K562 (cell line): ENCODE data around the gene UBE2I. TPM values are rescaled to one million over a fixed set of nuclear protein-coding genes. Genes with fewer than 3 reads are reported as not detected.

ENCODE experiments used
- ATAC-seq: fragments of 200-7000 bp; cut with Tn5 transposase; 3 replicates; pipeline ENCODE4 v1.9.1; 2020; ENCODE audit warnings: moderate library complexity
- BruUV-seq: library from RNA; stranded (reverse); fragments of 400-500 nt; replicated peaks from 2 replicates; lab custom pipeline; 2021; lab: Mats Ljungman, UMichigan
- CTCF ChIA-PET: fragments of 300-600 bp; formaldehyde crosslinking; extraction: SDS; loops from one replicate; lab custom pipeline; 2021; ENCODE audit warnings: low intra/inter-chr PET ratio; lab: Yijun Ruan, JAX
- POLR2A ChIA-PET: fragments of 300-600, 350-650 bp; sonication (Branson Sonifier 250); formaldehyde crosslinking; extraction: SDS; loops from one replicate; lab custom pipeline; 2021; ENCODE audit warnings: antibody characterized with exemption, inconsistent platforms; lab: Yijun Ruan, JAX
- DNase-seq, 4 experiments: peaks; one replicate each; pipeline versions ENCODE4 v3.0.0 to v3.0.0-alpha.2; 2011 to 2018; ENCODE audit warnings: low spot score in 3 of 4, mixed read lengths in 3 of 4; ENCODE audit errors: extremely low read depth in 1 of 4
- FAIRE-seq: peaks from 2 replicates; lab custom pipeline; 2011; peaks lifted over from hg19 to GRCh38; lab: Jason Lieb, UNC
- H2AFZ ChIP-seq: 2 replicates; pipeline ENCODE4 v1.6.0; 2011; ENCODE audit warnings: low read depth, low read length, control low read depth, inconsistent platforms
- H3K27ac ChIP-seq: fragments of 200-600 bp; 3 replicates; pipeline ENCODE4 v1.8.0; 2011; ENCODE audit warnings: low read depth, mild to moderate bottlenecking, control low read depth, inconsistent platforms, low read length, moderate library complexity, mixed read lengths; ENCODE audit errors: extremely low read depth
- H3K27me3 ChIP-seq, 2 experiments: fragments of 300-600 bp in 1 of 2; 2 replicates in 1 of 2; 3 replicates in 1 of 2; pipeline versions ENCODE4 v1.6.0 to v1.8.0; 2011; ENCODE audit warnings: inconsistent platforms in 2 of 2, low read length in 2 of 2, mild to moderate bottlenecking in 1 of 2, mixed read lengths in 1 of 2, moderate library complexity in 1 of 2; ENCODE audit not compliant: control insufficient read depth in 2 of 2, insufficient read depth in 2 of 2
- H3K36me3 ChIP-seq: fragments of 300-600 bp; 3 replicates; pipeline ENCODE4 v1.8.0; 2011; ENCODE audit warnings: mild to moderate bottlenecking, low read length, inconsistent platforms; ENCODE audit not compliant: control insufficient read depth, insufficient read depth
- H3K4me1 ChIP-seq, 2 experiments: fragments of 200-600 bp in 1 of 2; replicated peaks in 1 of 2; 2 replicates in 1 of 2; 3 replicates in 1 of 2; pipeline versions ENCODE4 v1.5.1 to v1.8.0; 2011; ENCODE audit warnings: inconsistent platforms in 2 of 2, low read length in 2 of 2, mild to moderate bottlenecking in 1 of 2, mixed read lengths in 1 of 2, moderate library complexity in 1 of 2; ENCODE audit not compliant: control insufficient read depth in 2 of 2, insufficient read depth in 2 of 2
- H3K4me2 ChIP-seq: 2 replicates; pipeline ENCODE4 v1.6.1; 2011; ENCODE audit warnings: low read length, control low read depth, inconsistent platforms, mixed read lengths; ENCODE audit not compliant: insufficient read depth
- H3K4me3 ChIP-seq: fragments of 200-600 bp; sonication (generic), shearing (Covaris generic); 2 replicates; pipeline ENCODE4 v1.5.1; 2016; ENCODE audit warnings: control low read depth, inconsistent platforms
- H3K79me2 ChIP-seq: fragments of 200-600 bp; 3 replicates; pipeline ENCODE4 v1.8.0; 2011; ENCODE audit warnings: low read length, inconsistent platforms; ENCODE audit not compliant: control insufficient read depth, insufficient read depth
- H3K9ac ChIP-seq, 2 experiments: 2 replicates each; pipeline versions ENCODE4 v1.6.0 to v1.6.1; 2011; ENCODE audit warnings: low read depth in 2 of 2, low read length in 2 of 2, control low read depth in 1 of 2, inconsistent platforms in 1 of 2, mild to moderate bottlenecking in 1 of 2, mixed read lengths in 1 of 2; ENCODE audit not compliant: insufficient read depth in 1 of 2
- H3K9me1 ChIP-seq: one replicate; pipeline ENCODE4 v1.6.0; 2011; ENCODE audit warnings: inconsistent platforms, mild to moderate bottlenecking, low read length, moderate library complexity; ENCODE audit not compliant: control insufficient read depth, insufficient read depth
- H3K9me3 ChIP-seq: replicated peaks from 2 replicates; pipeline ENCODE4 v1.5.1; 2011; ENCODE audit warnings: low read depth, low read length, inconsistent platforms; ENCODE audit not compliant: control insufficient read depth, insufficient read depth
- H4K20me1 ChIP-seq: replicated peaks from 2 replicates; pipeline ENCODE4 v1.6.1; 2011; ENCODE audit warnings: low read length, inconsistent platforms, mixed read lengths; ENCODE audit not compliant: control insufficient read depth, insufficient read depth
- C11orf30 ChIP-seq: fragments of 450-650 bp; IDR thresholded peaks from 2 replicates; pipeline ENCODE4 v1.6.1; 2016; ENCODE audit warnings: low read depth, mild to moderate bottlenecking
- CEBPZ ChIP-seq: fragments of 150-350 bp; IDR thresholded peaks from 2 replicates; pipeline ENCODE4 v1.6.1; 2014; ENCODE audit warnings: low read depth, mild to moderate bottlenecking, low read length, borderline replicate concordance
- FOXP1 ChIP-seq: sonication (generic); formaldehyde crosslinking; IDR thresholded peaks from 2 replicates; pipeline ENCODE4 v1.8.0; 2022; ENCODE audit warnings: mild to moderate bottlenecking, missing genetic modification reagents
- MAX ChIP-seq: sonication (generic); formaldehyde crosslinking; IDR thresholded peaks from 2 replicates; pipeline ENCODE4 v1.9.0; 2022; ENCODE audit warnings: mild to moderate bottlenecking, missing genetic modification reagents
- POLR2G ChIP-seq: fragments of 200-400 bp; formaldehyde crosslinking; IDR thresholded peaks from 2 replicates; pipeline ENCODE4 v1.6.1; 2017; ENCODE audit warnings: low read depth, mild to moderate bottlenecking, antibody characterized with exemption, low read length, moderate library complexity
- RBFOX2 ChIP-seq: fragments of 200-400 bp; formaldehyde crosslinking; IDR thresholded peaks from 2 replicates; pipeline ENCODE4 v1.6.1; 2017; ENCODE audit warnings: low read depth, mild to moderate bottlenecking, low read length, moderate library complexity
- RBM22 ChIP-seq: fragments of 200-400 bp; formaldehyde crosslinking; IDR thresholded peaks from 2 replicates; pipeline ENCODE4 v1.6.1; 2018; ENCODE audit warnings: low read length, low read depth; ENCODE audit not compliant: poor library complexity, severe bottlenecking
- WGBS: fragments of 100-300 bp; shearing (Covaris generic); methylation state at CpG from one replicate; pipeline ENCODE4 v1.1.6; 2016; ENCODE audit warnings: low coverage, mixed read lengths; ENCODE audit not compliant: insufficient coverage; ENCODE audit errors: missing lambda C conversion rate; 5-methylcytosine and 5-hydroxymethylcytosine counted together
- in situ Hi-C: fragments of 300-500 bp; cut with MboI; formaldehyde crosslinking; loops from 4 replicates; pipeline ENCODE4 v1.15.0; 2018; ENCODE audit warnings: inconsistent platforms, mixed read lengths
- intact Hi-C: fragments of 100-400 bp; cut with micrococcal nuclease; formaldehyde crosslinking; loops from 2 replicates; pipeline ENCODE4 v1.14.2; 2022
- polyA plus RNA-seq, 8 experiments: library from polyadenylated mRNA; depleted of rRNA in 4 of 8; stranded (reverse) in 5 of 8; unstranded in 3 of 8; fragments of >200 nt; fragmentation: Nextera tagmentation in 2 of 8; fragmentation: Illumina TruSeq in 1 of 8; extraction: Ambion mirVana in 2 of 8; extraction: Trizol in 1 of 8; gene quantifications; 2 replicates each; pipeline versions ENCODE4 v1.2.1 to v1.2.3, GENCODE V29; 2011 to 2014; ENCODE audit warnings: inconsistent platforms in 1 of 8, missing spikeins in 1 of 8
- total RNA-seq, 7 experiments: library from RNA; depleted of rRNA in 6 of 7; stranded (reverse); fragments of >200 nt in 6 of 7; fragmentation: Illumina TruSeq in 2 of 7; extraction: Trizol in 2 of 7; gene quantifications; 2 replicates each; pipeline versions ENCODE4 v1.2.1 to v1.2.3, GENCODE V29; 2011 to 2021; ENCODE audit warnings: low replicate concordance in 1 of 7

The UBE2I gene
- total and polyA plus RNA-seq, 9 of the 15 experiments (the other 6 are each of a cell fraction or from before 2014, with no cell fraction given): 36.6 to 254 (median 104) TPM

GRCh38 chr16:1312903-1313302 lies 3.5 kb downstream of the UBE2I start:
- BruUV-seq: no TSS peak
- no peak for DNase-seq
- POLR2A ChIA-PET: interaction anchor here (0.6 to 1.7 kb wide), 5 partner anchors 13 to 298 kb away, joined by 3 to 6 read pairs (median 4); no protein-coding TSS in a partner anchor

GRCh38 chr16:1313721-1314369 lies 4.4 kb downstream of the UBE2I start:
- H3K27ac ChIP-seq: no peak overlapping the region
- FAIRE-seq: no peak
- no peak overlapping the region for H3K4me3 ChIP-seq
- no peak for ATAC-seq
- in situ Hi-C loops: no loop called here
- intact Hi-C loops: no loop called here
- peaks cover 22% of the 10 kb centered on the region for H3K9me1 ChIP-seq
- peaks cover 84% of the 10 kb centered on the region for H3K36me3 ChIP-seq
- no peaks in the 10 kb centered on the region for H3K27me3 ChIP-seq
- H3K79me2 ChIP-seq: peaks cover 68% of the 10 kb centered on the region
- H3K9ac ChIP-seq: peak overlapping the region in 1 of 2 experiments; percentile 43; a peak in 1 of 4 replicates
- no TSS peak for BruUV-seq
- WGBS: 97% methylated on average over 23 of the region's 38 CpGs
- peaks cover 50% of the 10 kb centered on the region for H4K20me1 ChIP-seq
- no peak overlapping the region for H3K4me2 ChIP-seq
- ChIA-PET CTCF (no interaction called here), POLR2A (interaction anchor here (0.6 to 2.4 kb wide), 7 partner anchors 8 to 29 kb away, joined by 3 to 15 read pairs (median 3); no protein-coding TSS in a partner anchor)
- H3K9me3 ChIP-seq: no peaks in the 10 kb centered on the region
- DNase-seq: no peak
- no peak overlapping the region for H2AFZ ChIP-seq
- H3K4me1 ChIP-seq: peaks cover 12 to 50% of the 10 kb centered on the region in 2 experiments
- TF ChIP-seq CEBPZ (no peak), RBFOX2 (peak; percentile 14; the same call in 1 of the 2 replicates), POLR2G (0 out of 2 replicates have a peak, but pooled peaks have one; percentile 21), C11orf30 (no peak), RBM22 (peak; percentile 11)

More at GRCh38 chr16:1312903-1313302, 3.5 kb downstream of the UBE2I start:
- Histone ChIP-seq H3K79me2 (peaks cover 68% of the 10 kb centered on the region), H3K36me3 (peaks cover 74% of the 10 kb centered on the region), H3K9ac (peak overlapping the region in 1 of 2 experiments; percentile 85; a peak in 2 of 4 replicates), H3K4me2 (no peak overlapping the region), H3K9me3 (no peaks in the 10 kb centered on the region), H3K9me1 (peaks cover 20% of the 10 kb centered on the region), H4K20me1 (peaks cover 50% of the 10 kb centered on the region), H3K27me3 (no peaks in the 10 kb centered on the region), H3K27ac (no peak overlapping the region; the same call in 2 of the 3 replicates), H3K4me3 (no peak overlapping the region), H2AFZ (no peak overlapping the region), H3K4me1 (peaks cover 12 to 57% of the 10 kb centered on the region in 2 experiments)
- 97% methylated on average over 15 of the region's 15 CpGs for WGBS
- intact Hi-C loops (no loop called here), in situ Hi-C loops (no loop called here)
- TF ChIP-seq MAX (CRISPR knock-in tag) (0 out of 2 replicates have a peak, but pooled peaks have one; percentile 16), FOXP1 (CRISPR knock-in tag) (no peak)
- no peak for ATAC-seq
- CTCF ChIA-PET: no interaction called here
- FAIRE-seq: no peak
